Measurements from ENCODE around the gene TLL1.

TLL1 gene

DNA sequence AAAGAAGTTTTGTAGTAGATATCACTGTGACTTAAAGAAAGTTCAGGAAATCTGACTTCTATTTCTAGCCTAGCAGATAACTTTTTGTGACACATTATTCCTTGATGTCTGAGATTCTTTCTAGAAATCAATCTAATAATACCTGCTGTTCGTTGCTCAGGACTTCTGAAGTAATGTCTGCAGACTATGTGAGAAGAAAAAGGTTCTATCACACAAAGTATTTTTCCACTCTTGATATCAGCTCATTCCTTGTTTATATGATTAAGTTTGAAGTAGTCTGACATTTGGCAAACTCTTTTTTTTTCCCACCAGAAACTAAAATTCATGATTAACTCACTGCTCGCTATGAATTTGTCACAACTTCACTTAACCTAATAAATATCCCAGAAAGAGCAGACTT is 56.6 kb downstream of the TLL1 start:
- no peaks in the 10 kb centered on the region for H4K20me1 ChIP-seq (ENCODE audit: low read depth, low read length)
- TF ChIP-seq, protein P1, sequence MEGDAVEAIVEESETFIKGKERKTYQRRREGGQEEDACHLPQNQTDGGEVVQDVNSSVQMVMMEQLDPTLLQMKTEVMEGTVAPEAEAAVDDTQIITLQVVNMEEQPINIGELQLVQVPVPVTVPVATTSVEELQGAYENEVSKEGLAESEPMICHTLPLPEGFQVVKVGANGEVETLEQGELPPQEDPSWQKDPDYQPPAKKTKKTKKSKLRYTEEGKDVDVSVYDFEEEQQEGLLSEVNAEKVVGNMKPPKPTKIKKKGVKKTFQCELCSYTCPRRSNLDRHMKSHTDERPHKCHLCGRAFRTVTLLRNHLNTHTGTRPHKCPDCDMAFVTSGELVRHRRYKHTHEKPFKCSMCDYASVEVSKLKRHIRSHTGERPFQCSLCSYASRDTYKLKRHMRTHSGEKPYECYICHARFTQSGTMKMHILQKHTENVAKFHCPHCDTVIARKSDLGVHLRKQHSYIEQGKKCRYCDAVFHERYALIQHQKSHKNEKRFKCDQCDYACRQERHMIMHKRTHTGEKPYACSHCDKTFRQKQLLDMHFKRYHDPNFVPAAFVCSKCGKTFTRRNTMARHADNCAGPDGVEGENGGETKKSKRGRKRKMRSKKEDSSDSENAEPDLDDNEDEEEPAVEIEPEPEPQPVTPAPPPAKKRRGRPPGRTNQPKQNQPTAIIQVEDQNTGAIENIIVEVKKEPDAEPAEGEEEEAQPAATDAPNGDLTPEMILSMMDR (IDR thresholded peaks at IDR 0.05; ENCODE audit: insufficient read depth, low read length, poor library complexity, severe bottlenecking): no peak
- TF ChIP-seq EZH2phosphoT487 (conservative IDR thresholded peaks at IDR 0.05; ENCODE audit: low read length): no peak
- no peaks in the 10 kb centered on the region for H3K79me2 ChIP-seq (ENCODE audit: insufficient read depth, low read length)
- H3F3A ChIP-seq (ENCODE audit: insufficient read depth): no peaks in the 10 kb centered on the region
- H2AFZ ChIP-seq (ENCODE audit: low read depth, low read length, severe bottlenecking): no peak overlapping the region
- H3K36me3 ChIP-seq (ENCODE audit: low read length): no peaks in the 10 kb centered on the region
- no peak overlapping the region for H3K27ac ChIP-seq (ENCODE audit: low read depth, low read length)
- no peak overlapping the region for H3K4me2 ChIP-seq (ENCODE audit: low read depth, low read length, poor library complexity, severe bottlenecking)
- H3K4me3 ChIP-seq (ENCODE audit: insufficient read depth, low read length, poor library complexity, severe bottlenecking): no peak overlapping the region
- no peaks in the 10 kb centered on the region for H3K9me3 ChIP-seq (ENCODE audit: insufficient read depth, low read length)
- H3K9ac ChIP-seq (ENCODE audit: low read length): no peak overlapping the region
- no peaks in the 10 kb centered on the region for H3K9me2 ChIP-seq (replicated peaks; ENCODE audit: insufficient read depth, low read length)
- no peaks in the 10 kb centered on the region for H3K27me3 ChIP-seq (ENCODE audit: low read length)

DNA sequence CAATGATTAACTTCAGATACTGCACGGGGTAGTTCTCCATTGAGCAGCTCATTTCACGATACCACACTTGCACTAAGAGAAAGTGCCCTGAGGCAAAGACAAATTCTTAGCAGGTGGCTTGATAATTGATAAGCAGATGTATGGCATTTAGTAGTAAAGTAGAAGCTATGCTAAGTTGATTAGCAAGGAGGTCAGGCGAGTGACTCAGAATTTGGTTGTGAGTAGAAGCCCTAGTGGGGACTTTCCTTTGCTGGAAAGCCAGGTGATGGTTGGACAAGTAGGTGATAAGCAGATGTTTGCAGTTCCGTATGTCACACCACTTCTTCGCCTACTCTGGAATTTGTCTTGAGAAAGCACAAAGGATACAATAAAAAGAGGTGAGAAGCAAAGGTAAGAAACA is 58.7 kb downstream of the TLL1 start:
- Histone ChIP-seq H3K4me3 (ENCODE audit: insufficient read depth, low read length, poor library complexity, severe bottlenecking) (no peak overlapping the region), H3K27ac (ENCODE audit: low read depth, low read length) (no peak overlapping the region), H3K9ac (ENCODE audit: low read length) (no peak overlapping the region), H3F3A (ENCODE audit: insufficient read depth) (no peaks in the 10 kb centered on the region), H2AFZ (ENCODE audit: low read depth, low read length, severe bottlenecking) (no peak overlapping the region), H3K9me2 (replicated peaks; ENCODE audit: insufficient read depth, low read length) (no peaks in the 10 kb centered on the region), H3K36me3 (ENCODE audit: low read length) (no peaks in the 10 kb centered on the region), H3K79me2 (ENCODE audit: insufficient read depth, low read length) (no peaks in the 10 kb centered on the region), H3K4me2 (ENCODE audit: low read depth, low read length, poor library complexity, severe bottlenecking) (no peak overlapping the region), H3K9me3 (ENCODE audit: insufficient read depth, low read length) (no peaks in the 10 kb centered on the region), H4K20me1 (ENCODE audit: low read depth, low read length) (no peaks in the 10 kb centered on the region), H3K27me3 (ENCODE audit: low read length) (no peaks in the 10 kb centered on the region)
- TF ChIP-seq, protein P1 (IDR thresholded peaks at IDR 0.05; ENCODE audit: insufficient read depth, low read length, poor library complexity, severe bottlenecking): no peak
- no peak for TF ChIP-seq EZH2phosphoT487 (conservative IDR thresholded peaks at IDR 0.05; ENCODE audit: low read length)

DNA sequence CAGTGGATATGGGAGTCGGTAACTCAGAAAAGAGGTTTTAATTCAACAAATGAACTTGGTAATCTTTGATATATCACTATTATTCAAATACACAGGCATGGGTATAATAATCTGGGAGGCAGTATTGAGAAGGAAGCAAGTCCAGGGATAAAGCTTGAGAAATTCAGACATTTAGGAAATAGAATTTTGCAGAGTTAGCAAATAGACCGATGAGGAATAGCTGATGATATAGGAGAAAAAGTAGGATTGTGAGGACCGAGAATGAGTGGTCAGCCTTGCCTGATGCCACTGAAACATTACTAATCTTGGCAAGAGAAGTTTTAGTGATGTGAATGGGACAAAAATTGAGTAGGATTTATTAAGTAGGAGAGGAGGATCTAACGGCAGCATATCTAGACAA is 71.9 kb downstream of the TLL1 start:
- H3K4me3 ChIP-seq (ENCODE audit: insufficient read depth, low read length, poor library complexity, severe bottlenecking): no peak overlapping the region
- TF ChIP-seq EZH2phosphoT487 (conservative IDR thresholded peaks at IDR 0.05; ENCODE audit: low read length): no peak
- TF ChIP-seq, protein P1 (IDR thresholded peaks at IDR 0.05; ENCODE audit: insufficient read depth, low read length, poor library complexity, severe bottlenecking): no peak

More for the DNA sequence above, 71.9 kb downstream of the TLL1 start:
- Histone ChIP-seq H4K20me1 (ENCODE audit: low read depth, low read length) (no peaks in the 10 kb centered on the region), H3K36me3 (ENCODE audit: low read length) (no peaks in the 10 kb centered on the region), H3K79me2 (ENCODE audit: insufficient read depth, low read length) (no peaks in the 10 kb centered on the region), H3K9me3 (ENCODE audit: insufficient read depth, low read length) (no peaks in the 10 kb centered on the region), H3K9ac (ENCODE audit: low read length) (no peak overlapping the region), H2AFZ (ENCODE audit: low read depth, low read length, severe bottlenecking) (no peak overlapping the region), H3K9me2 (replicated peaks; ENCODE audit: insufficient read depth, low read length) (no peaks in the 10 kb centered on the region), H3F3A (ENCODE audit: insufficient read depth) (no peaks in the 10 kb centered on the region), H3K27ac (ENCODE audit: low read depth, low read length) (no peak overlapping the region), H3K4me2 (ENCODE audit: low read depth, low read length, poor library complexity, severe bottlenecking) (no peak overlapping the region), H3K27me3 (ENCODE audit: low read length) (no peaks in the 10 kb centered on the region)

Measured in SU-DHL-6 (cell line).